ENCODE measurements around the gene ESR1.
"Not testable (repeated sequence)": the region's sequence is repeated elsewhere in the genome, so short reads cannot be mapped to it uniquely, and the experiment has no call there.

Gene ESR1

DNA sequence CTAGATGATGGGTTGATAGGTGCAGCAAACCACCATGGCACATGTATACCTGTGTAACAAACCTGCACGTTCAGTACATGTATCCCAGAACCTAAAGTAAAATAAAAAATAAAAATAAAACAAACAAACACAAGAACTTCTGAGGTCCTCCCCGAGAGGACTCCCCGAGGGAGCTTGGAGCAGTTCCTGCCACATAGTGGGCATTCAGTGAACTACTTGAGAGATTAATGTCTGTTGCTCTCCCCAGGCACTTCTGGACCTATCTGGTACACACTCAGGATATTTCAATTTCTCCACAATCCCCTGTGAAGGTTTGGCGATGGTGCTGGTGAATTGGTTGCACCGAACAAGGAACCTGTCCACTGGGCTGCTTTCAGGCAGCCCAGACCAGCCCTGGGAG lies 311.2 kb downstream of the ESR1 start:
- DNase-seq (no peak), ATAC-seq (replicated peaks) (no peak)
- H3K4me1 Mint-ChIP-seq (ENCODE audit: low read depth in 2 of 2), result peaks cover 0 to 7% of the 10 kb centered on the region in 2 donors
- no peak overlapping the region for H3K4me3 Mint-ChIP-seq
- H3K27me3 Mint-ChIP-seq, result no peaks in the 10 kb centered on the region
- peaks cover 0 to 1% of the 10 kb centered on the region in 2 donors for H3K9me3 Mint-ChIP-seq
- peaks cover 31% of the 10 kb centered on the region for H3K36me3 Mint-ChIP-seq (ENCODE audit: insufficient read depth)
- H3K27ac Mint-ChIP-seq, result peak overlapping the region in 1 of 2 donors; percentile 80

DNA sequence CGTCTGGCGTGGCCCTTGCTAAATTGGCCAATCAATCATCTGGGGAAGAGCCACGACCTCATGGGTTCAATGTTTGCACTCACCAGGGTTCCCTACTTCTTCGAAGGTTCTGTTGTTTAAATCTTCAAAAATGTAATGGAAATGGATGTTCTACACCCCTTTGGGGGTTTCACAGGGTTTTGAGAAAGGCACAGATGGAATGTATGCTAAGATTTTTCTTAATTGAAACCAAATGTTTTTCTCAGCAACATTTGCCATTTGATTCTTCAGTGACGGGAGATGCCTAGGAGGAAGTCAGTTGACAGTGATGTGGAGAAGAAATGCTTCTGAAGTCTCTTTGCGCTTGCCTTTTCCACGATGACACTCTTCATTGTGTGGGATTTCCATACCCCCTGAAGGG lies 312.3 kb downstream of the ESR1 start:
- no peak overlapping the region for H3K27ac Mint-ChIP-seq

DNA sequence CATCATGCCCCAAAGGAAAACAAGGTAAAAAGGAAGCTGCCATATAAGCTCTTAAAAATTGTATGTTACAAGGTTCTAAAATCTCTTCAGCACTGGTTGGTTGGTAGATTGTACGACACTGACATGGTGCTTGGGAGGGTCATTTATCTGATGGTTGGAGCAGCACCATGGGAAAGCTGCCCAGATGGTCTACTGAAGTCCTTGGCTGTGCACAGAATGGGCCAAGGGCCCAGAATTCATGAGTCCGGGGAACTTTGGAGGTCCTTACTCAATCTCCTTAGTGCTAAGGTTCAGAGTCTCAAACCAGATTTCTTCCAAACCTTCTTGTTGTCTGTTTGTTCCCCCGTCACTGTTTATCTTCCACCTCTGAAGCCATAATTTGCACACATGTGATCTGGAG lies 314.4 kb downstream of the ESR1 start:
- peaks cover 0 to 12% of the 10 kb centered on the region in 2 donors for H3K4me1 Mint-ChIP-seq (ENCODE audit: low read depth in 2 of 2)
- no peak for DNase-seq
- H3K36me3 Mint-ChIP-seq (ENCODE audit: insufficient read depth), result peaks cover 53% of the 10 kb centered on the region
- H3K27me3 Mint-ChIP-seq, result no peaks in the 10 kb centered on the region
- ATAC-seq (replicated peaks), result no peak
- H3K4me3 Mint-ChIP-seq, result no peak overlapping the region
- peak overlapping the region in 1 of 2 donors; percentile 84 for H3K27ac Mint-ChIP-seq
- H3K9me3 Mint-ChIP-seq, result peaks cover 0 to 1% of the 10 kb centered on the region in 2 donors

More for the DNA sequence above, 312.3 kb downstream of the ESR1 start:
- H3K9me3 Mint-ChIP-seq, result peaks cover 0 to 1% of the 10 kb centered on the region in 2 donors
- ATAC-seq (replicated peaks) (no peak), DNase-seq (no peak)
- no peaks in the 10 kb centered on the region for H3K27me3 Mint-ChIP-seq
- peaks cover 39% of the 10 kb centered on the region for H3K36me3 Mint-ChIP-seq (ENCODE audit: insufficient read depth)
- no peak overlapping the region for H3K4me3 Mint-ChIP-seq
- H3K4me1 Mint-ChIP-seq (ENCODE audit: low read depth in 2 of 2), result peaks cover 0 to 7% of the 10 kb centered on the region in 2 donors

DNA sequence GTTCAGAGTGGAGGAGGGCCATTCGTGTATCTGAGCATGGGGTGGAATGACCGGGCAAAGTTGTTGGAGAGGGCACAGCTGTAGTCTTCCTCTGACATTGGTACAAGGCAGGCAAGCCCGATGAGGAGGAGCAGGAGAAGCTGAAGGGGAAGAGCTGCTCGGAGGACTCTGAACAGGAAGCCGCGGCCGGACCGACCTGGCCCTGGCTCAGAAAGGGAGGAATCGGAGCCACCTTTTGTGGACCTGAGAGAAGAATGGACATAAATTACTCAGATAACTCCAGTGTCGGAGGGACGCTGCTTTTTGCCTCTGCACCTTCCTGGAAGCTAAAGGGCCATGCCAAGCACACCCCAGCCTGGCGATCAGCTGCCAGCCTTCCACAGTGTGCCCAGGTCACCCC lies 315.0 kb downstream of the ESR1 start:
- Mint-ChIP-seq H3K9me3 (peaks cover 0 to 1% of the 10 kb centered on the region in 2 donors), H3K4me1 (ENCODE audit: low read depth in 2 of 2) (peaks cover 0 to 12% of the 10 kb centered on the region in 2 donors), H3K4me3 (no peak overlapping the region), H3K27ac (peak overlapping the region in 1 of 2 donors; percentile 84), H3K36me3 (ENCODE audit: insufficient read depth) (peaks cover 53% of the 10 kb centered on the region), H3K27me3 (no peaks in the 10 kb centered on the region)
- no peak for ATAC-seq (replicated peaks)
- DNase-seq, result no peak

DNA sequence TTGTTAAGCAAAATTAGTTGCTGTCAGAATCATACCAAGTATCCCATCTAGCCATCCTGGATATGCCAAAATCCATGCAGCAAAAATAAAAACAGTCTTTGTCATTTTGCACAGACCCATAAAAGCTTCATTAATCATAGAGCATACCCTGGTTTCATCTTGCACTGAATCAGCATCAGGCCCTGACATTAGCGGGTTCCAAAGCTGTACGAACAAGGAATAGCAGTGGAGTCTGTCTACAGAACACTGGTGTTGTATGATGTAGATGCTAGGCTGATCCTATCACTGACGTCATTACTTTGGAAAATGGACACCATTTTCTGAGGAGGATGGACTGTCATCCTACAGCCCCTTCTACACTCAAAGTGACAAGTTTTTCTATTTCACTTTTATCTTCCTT lies 315.6 kb downstream of the ESR1 start:
- H3K27me3 Mint-ChIP-seq, result no peaks in the 10 kb centered on the region
- H3K4me3 Mint-ChIP-seq, result no peak overlapping the region
- peaks cover 58% of the 10 kb centered on the region for H3K36me3 Mint-ChIP-seq (ENCODE audit: insufficient read depth)
- H3K4me1 Mint-ChIP-seq (ENCODE audit: low read depth in 2 of 2), result peaks cover 0 to 8% of the 10 kb centered on the region in 2 donors
- DNase-seq (no peak), ATAC-seq (replicated peaks) (no peak)
- peaks cover 0 to 1% of the 10 kb centered on the region in 2 donors for H3K9me3 Mint-ChIP-seq
- H3K27ac Mint-ChIP-seq, result peak overlapping the region in 1 of 2 donors; percentile 65

DNA sequence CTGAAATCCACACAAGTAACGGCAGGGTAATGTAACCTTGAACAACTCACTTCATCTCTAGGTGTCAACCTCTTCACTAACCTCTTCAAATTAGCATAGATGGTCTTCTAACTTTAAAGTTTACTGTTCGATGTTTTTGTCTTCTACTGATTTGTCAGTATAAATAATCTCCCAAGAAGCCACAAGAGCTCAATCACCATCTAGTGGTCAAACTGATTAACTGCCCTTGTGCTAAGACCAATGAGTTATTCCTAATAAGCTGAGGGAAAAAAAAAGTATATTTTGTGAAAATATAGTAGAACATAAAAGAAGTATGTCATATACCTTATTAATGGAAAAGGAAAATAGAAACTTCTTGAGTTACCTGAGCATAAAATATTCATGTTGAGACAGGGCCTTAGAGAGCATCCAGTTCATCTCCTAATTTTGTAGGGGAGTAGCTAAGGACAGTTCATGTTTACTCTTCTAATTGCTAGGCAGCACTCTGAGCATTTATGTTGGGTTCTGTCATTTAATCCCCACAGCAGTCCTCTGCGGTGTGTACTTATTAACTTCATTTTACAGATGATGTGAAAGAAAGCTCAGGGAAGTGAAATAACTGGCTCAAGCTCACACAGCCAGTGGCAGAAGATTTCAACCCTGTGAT lies 317.1 kb downstream of the ESR1 start:
- peaks cover 0 to 5% of the 10 kb centered on the region in 2 donors for H3K4me1 Mint-ChIP-seq (ENCODE audit: low read depth in 2 of 2)
- ATAC-seq (replicated peaks) (no peak), DNase-seq (no peak)
- H3K27me3 Mint-ChIP-seq, result no peaks in the 10 kb centered on the region
- no peaks in the 10 kb centered on the region for H3K9me3 Mint-ChIP-seq
- no peak overlapping the region for H3K4me3 Mint-ChIP-seq
- H3K36me3 Mint-ChIP-seq (ENCODE audit: insufficient read depth), result peaks cover 72% of the 10 kb centered on the region
- peak overlapping the region; percentile 32 to 46 for H3K27ac Mint-ChIP-seq

DNA sequence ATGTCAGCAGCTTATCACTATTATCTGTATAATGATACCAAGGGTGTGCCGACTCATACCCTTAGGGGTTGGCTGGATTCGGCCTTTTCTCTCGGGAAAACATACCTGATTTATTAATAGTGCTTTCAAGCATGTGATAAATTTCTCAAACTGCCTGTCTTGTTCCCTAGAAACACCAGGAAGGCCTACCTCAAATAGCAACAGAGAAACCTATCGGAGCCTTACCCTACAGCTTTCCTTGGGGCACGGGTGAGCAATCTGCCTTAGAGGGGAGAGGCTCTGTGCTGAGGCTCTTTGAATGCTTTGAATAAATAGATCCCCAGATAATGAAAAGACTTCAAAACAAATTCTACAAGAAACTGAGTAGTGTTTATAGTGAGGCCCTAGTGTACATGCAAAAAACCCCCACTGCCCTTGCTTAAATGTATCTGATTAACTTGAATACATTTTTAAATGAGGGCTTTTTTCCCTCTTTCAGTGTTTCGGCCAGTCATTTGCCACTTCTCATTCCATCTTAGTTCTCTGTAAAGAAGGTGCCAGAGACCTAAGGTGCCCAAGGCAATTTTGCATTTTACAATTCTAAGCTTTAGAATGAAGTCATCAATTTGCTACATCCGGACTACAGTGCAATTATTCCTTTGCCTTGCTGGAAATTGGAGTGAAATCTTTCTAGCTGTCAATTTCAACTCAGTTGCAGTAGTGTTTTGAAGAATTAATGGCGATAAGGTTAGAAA lies 320.1 kb downstream of the ESR1 start:
- Mint-ChIP-seq H3K36me3 (ENCODE audit: insufficient read depth) (peaks cover 75% of the 10 kb centered on the region), H3K27ac (peak overlapping the region in 1 of 2 donors; percentile 78), H3K9me3 (no peaks in the 10 kb centered on the region), H3K4me3 (no peak overlapping the region), H3K27me3 (no peaks in the 10 kb centered on the region), H3K4me1 (ENCODE audit: low read depth in 2 of 2) (peaks cover 0 to 5% of the 10 kb centered on the region in 2 donors)
- ATAC-seq (replicated peaks) (no peak), DNase-seq (no peak)

DNA sequence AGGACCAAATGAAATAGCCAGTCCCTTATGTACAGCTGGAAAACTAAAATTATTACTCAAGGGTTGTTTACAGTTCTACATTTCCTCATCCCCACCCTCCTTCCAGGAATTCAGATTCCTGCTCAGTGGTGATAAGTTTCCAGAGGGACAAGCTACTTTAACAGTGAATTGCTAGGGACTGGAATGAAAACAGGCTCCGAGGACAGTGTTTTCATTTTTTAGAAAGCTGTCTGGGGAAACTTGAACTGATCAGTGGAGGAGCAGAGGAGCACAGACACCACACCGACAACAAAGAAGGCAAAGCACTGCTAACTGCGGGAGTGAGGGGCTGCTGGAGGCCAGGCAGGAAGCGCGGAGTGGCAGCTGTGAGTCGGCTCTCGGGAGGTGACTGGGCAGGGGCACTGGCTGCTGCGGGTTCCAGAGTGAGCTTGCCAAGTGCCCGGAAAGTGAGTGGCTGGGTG lies 322.2 kb downstream of the ESR1 start:
- ATAC-seq (replicated peaks) (no peak), DNase-seq (no peak)
- Mint-ChIP-seq H3K9me3 (no peaks in the 10 kb centered on the region), H3K27me3 (no peaks in the 10 kb centered on the region), H3K27ac (peak overlapping the region; percentile 78 to 88), H3K4me3 (no peak overlapping the region), H3K36me3 (ENCODE audit: insufficient read depth) (peaks cover 85% of the 10 kb centered on the region), H3K4me1 (ENCODE audit: low read depth in 2 of 2) (peaks cover 0 to 5% of the 10 kb centered on the region in 2 donors)

DNA sequence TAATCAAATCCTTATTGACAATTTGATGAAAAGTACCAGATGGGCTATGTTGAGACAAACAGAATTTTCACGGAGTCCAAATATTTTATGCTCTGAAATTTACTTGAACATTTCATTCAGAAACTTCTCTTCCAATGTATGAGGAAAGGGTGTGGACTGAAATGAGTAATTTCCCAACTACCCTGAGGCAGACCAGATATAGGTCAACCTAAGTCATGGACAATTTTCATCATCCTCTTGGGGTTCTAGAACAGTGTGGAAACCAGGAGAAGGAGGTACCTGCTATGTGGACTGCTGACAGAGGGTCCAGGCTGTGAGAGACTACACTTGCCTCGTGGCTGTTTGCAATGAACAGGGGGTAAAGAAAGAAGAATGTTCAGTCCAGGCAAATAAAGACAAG lies 323.0 kb downstream of the ESR1 start:
- ATAC-seq (replicated peaks) (no peak), DNase-seq (no peak)
- Mint-ChIP-seq H3K27me3 (no peaks in the 10 kb centered on the region), H3K27ac (peak overlapping the region; percentile 51 to 78), H3K4me3 (no peak overlapping the region), H3K36me3 (ENCODE audit: insufficient read depth) (peaks cover 87% of the 10 kb centered on the region), H3K4me1 (ENCODE audit: low read depth in 2 of 2) (peaks cover 0 to 3% of the 10 kb centered on the region in 2 donors), H3K9me3 (no peaks in the 10 kb centered on the region)

DNA sequence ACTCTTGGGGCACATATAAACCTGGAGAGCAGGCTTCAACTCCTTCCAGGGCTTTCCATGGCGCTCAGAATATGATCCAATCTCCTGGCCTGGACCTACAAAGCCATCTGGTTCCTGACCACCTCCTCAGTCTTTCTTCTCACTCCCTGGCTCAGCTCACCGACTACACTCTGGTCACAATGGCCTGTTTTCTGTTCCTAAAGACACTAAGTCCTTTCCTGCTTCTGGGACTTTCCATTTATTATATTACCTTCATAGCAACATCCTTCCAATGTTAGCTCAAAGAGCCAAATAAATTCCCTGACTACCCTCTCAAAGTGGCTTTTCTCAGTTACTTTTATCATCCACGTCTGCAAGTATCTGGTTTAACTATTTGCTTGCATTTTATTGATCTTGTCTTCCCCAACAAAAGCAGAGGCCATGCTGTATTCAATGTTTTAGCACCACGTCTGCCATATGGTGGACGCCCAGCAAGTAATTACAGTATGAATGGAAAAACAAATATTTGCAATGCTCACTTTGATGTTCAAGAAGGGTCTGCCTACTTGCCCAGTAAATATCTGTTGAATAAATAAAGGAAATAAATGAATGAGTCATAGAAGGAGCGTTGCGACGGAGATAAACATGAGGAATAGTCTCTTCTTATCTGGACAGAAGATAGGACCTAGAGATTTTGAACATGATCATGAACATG lies 328.4 kb downstream of the ESR1 start:
- H3K4me3 Mint-ChIP-seq, result no peak overlapping the region
- ATAC-seq (replicated peaks), result no peak
- H3K27me3 Mint-ChIP-seq, result no peaks in the 10 kb centered on the region
- DNase-seq, result no peak
- peaks cover 0 to 2% of the 10 kb centered on the region in 2 donors for H3K4me1 Mint-ChIP-seq (ENCODE audit: low read depth in 2 of 2)
- H3K27ac Mint-ChIP-seq, result peak overlapping the region in 1 of 2 donors; percentile 73
- H3K9me3 Mint-ChIP-seq, result no peaks in the 10 kb centered on the region
- H3K36me3 Mint-ChIP-seq (ENCODE audit: insufficient read depth), result peaks cover 100% of the 10 kb centered on the region

DNA sequence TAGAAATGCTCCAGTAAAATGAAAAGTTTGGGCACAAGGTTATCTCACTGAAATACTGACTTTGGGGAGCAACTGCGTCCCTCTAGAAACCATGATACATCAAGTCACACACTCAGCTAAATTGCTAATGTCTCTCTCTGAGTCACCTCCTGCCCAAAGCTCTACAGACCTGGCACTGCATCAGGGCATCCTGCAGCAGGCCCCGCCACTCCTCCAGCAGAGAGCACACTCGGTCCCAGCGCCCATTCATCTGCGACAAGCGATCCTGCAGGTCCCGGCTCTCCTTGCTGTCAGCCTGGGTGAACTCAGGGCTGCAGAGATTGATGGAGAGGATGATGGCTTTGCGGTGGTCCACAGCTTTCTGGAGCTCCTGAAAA lies 329.0 kb downstream of the ESR1 start:
- ATAC-seq (replicated peaks) (no peak), DNase-seq (no peak)
- no peaks in the 10 kb centered on the region for H3K9me3 Mint-ChIP-seq
- peak overlapping the region in 1 of 2 donors; percentile 72 for H3K27ac Mint-ChIP-seq
- H3K4me1 Mint-ChIP-seq (ENCODE audit: low read depth in 2 of 2), result peaks cover 0 to 2% of the 10 kb centered on the region in 2 donors
- H3K36me3 Mint-ChIP-seq (ENCODE audit: insufficient read depth), result peaks cover 99% of the 10 kb centered on the region
- no peak overlapping the region for H3K4me3 Mint-ChIP-seq
- no peaks in the 10 kb centered on the region for H3K27me3 Mint-ChIP-seq

DNA sequence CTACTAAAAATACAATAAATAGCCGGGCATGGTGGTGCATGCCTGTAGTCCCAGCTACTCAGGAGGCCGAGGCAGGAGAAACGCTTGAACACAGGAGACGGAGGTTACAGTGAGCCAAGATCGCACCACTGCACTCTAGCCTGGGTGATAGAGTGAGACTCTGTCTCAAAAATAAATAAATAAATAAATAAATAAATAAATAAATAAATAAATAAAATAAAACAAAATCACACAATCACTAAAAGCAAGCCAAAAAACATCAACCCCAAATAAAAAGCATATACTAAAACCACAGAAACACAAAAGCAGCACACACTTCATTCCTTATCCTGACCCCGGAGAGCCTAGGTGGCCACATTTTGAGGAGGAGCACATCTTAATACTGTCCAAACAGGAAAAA lies 330.9 kb downstream of the ESR1 start:
- H3K4me1 Mint-ChIP-seq (ENCODE audit: low read depth in 2 of 2); H3K27me3 Mint-ChIP-seq; H3K4me3 Mint-ChIP-seq; H3K9me3 Mint-ChIP-seq; ATAC-seq (replicated peaks); DNase-seq: not testable (repeated sequence)
- peaks cover 90% of the 10 kb centered on the region for H3K36me3 Mint-ChIP-seq (ENCODE audit: insufficient read depth)
- H3K27ac Mint-ChIP-seq, result peak overlapping the region in 1 of 2 donors; percentile 67

DNA sequence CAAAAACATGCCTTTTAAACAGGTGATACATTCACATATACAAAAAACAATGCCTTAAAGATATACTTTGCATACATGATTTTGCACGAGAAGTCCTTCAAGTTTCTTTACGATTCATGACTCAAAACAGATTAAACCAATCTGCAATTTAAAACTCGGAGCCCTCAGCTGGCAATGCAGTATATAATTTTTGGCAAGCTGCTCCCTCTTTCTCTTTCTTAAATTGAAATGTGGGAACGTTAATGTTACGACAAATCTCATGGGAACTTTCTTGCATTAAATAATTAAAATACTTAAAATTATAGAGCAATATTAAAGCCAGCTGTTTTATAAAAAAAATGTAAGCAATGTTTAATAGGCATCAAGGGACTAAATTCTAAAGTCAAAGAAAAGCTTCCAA lies 334.6 kb downstream of the ESR1 start:
- ATAC-seq (replicated peaks), result no peak
- H3K27me3 Mint-ChIP-seq, result no peaks in the 10 kb centered on the region
- H3K36me3 Mint-ChIP-seq (ENCODE audit: insufficient read depth), result peaks cover 85% of the 10 kb centered on the region
- DNase-seq, result no peak
- peaks cover 4 to 11% of the 10 kb centered on the region in 2 donors for H3K4me1 Mint-ChIP-seq (ENCODE audit: low read depth in 2 of 2)
- H3K27ac Mint-ChIP-seq, result no peak overlapping the region
- no peak overlapping the region for H3K4me3 Mint-ChIP-seq
- no peaks in the 10 kb centered on the region for H3K9me3 Mint-ChIP-seq
